22Rv1 (cell line): Measurements from ENCODE around the gene USP28.

Experiments used
- H3K27ac ChIP-seq: fragments of 450-650 bp; 2 replicates; pipeline ENCODE4 v1.5.1; 2017
- ZFX ChIP-seq: fragments of 450-650 bp; IDR thresholded peaks from 2 replicates; pipeline ENCODE4 v1.6.1; 2017; ENCODE audit warnings: antibody characterized with exemption, borderline replicate concordance
- TF ChIP-seq, protein P1 (sequence below): fragments of 450-650 bp; IDR thresholded peaks from 2 replicates; pipeline ENCODE4 v1.5.1; 2017; ENCODE audit warnings: mild to moderate bottlenecking

Gene USP28

DNA sequence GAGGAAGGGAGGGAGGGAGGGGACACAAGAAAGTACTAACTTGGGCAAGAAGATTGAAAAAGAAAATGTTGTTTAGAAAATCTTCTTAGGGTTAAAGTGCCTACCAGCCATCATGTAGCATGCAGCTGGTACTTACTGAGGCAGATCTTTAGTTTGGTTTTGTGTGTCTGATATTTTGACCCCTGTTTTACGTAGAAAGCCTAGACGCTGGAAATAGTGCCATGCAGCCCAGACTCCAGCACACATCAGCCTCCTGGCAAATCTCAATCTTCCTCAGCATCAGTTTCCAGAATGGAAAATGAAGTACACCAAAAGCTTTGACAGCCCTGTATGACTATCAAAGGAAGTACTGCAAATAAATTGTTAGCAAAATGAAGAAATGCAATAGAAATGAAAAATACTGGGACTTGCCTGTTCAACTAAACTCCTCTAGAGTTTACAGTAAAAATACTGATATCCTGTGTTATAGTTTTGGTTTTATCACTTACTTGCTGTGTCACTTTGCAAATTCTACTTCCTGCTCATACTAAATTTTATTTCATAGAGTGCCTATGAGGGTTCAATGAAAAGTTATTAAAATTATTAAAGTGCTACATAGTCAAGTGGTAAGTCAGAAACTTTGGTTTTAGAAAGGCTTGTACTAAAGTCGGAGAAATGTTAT lies 7.4 kb downstream of the USP28 start:
- TF ChIP-seq ZFX: no peak
- TF ChIP-seq, protein P1, sequence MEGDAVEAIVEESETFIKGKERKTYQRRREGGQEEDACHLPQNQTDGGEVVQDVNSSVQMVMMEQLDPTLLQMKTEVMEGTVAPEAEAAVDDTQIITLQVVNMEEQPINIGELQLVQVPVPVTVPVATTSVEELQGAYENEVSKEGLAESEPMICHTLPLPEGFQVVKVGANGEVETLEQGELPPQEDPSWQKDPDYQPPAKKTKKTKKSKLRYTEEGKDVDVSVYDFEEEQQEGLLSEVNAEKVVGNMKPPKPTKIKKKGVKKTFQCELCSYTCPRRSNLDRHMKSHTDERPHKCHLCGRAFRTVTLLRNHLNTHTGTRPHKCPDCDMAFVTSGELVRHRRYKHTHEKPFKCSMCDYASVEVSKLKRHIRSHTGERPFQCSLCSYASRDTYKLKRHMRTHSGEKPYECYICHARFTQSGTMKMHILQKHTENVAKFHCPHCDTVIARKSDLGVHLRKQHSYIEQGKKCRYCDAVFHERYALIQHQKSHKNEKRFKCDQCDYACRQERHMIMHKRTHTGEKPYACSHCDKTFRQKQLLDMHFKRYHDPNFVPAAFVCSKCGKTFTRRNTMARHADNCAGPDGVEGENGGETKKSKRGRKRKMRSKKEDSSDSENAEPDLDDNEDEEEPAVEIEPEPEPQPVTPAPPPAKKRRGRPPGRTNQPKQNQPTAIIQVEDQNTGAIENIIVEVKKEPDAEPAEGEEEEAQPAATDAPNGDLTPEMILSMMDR: no peak
- no peak overlapping the region for H3K27ac ChIP-seq

DNA sequence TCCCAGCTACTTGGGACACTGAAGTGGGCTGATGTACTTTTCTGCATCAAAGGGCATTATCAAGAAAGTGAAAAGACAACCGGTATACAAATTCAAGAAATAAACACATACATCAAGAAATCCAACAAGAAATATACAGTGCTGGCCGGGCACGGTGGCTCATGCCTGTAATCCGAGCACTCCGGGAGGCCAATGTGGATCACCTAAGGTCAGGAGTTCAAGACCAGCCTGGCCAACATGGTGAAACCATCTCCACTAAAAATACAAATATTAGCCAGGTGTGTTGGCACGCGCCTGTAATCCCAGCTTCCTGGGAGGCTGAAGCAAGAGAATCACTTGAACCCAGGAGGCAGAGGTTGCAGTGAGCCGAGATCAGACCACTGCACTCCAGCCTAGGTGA lies 9.5 kb downstream of the USP28 start:
- H3K27ac ChIP-seq: no peak overlapping the region
- TF ChIP-seq ZFX: no peak
- TF ChIP-seq, protein P1: no peak

DNA sequence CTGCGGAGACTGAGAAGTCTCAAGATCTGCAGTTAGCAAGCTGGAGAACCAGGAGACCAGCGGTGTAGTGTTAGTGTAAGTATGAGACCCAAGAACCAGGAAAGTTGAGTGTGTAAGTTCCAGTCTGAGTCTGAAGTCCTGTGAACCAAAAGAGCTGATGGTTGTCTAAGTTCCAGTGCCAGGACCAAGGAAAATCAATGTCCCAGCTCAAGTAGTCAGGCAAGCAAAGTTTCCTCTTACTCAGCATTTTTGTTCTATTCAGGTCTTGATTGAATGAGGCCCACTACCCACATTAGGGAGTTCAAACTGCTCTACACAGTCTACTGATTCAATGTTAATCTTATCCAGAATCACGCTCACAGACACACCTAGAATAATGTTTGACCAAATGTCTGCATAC lies 11.0 kb downstream of the USP28 start:
- no peak overlapping the region for H3K27ac ChIP-seq
- TF ChIP-seq ZFX: no peak
- TF ChIP-seq, protein P1: no peak

DNA sequence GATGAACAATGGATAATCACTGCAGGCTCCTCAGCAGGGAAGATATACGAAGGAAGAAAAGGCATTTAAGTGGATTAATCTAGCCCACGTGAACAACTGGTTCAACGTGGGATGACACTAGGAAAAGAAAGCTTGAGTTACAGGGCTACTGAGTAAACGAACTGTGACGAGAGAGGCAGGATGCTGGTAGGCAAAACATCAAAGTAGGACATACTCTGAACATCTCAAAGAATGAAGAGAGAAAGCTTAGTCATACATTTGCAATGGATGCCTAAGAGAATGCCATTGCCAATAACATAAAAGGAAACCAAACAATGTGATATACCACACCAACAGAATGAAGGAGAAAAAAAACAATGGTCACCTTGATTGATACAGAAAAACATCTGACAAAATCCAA lies 12.9 kb downstream of the USP28 start:
- no peak for TF ChIP-seq ZFX
- TF ChIP-seq, protein P1: no peak
- H3K27ac ChIP-seq: no peak overlapping the region

DNA sequence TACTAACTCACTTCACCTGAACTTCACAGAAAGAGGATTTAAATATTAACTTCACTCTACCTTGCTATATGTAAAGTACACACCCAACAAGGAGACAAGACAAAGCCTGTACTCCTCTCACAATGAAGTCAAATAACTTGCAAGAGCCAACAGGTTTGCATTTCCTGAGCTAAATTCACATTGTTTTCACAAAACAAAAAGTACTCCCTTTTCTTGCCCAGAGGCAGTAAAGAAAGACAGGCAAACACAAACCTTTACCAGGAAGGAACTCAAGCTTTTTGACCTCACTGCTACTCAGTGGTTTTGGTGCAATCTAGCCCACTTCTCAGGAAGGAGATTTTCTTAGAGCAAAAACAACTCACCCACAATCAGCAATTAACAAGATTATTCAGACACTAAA lies 15.7 kb downstream of the USP28 start:
- TF ChIP-seq, protein P1: no peak
- TF ChIP-seq ZFX: no peak
- peak overlapping the region; percentile 3; the same call in 1 of the 2 replicates for H3K27ac ChIP-seq

DNA sequence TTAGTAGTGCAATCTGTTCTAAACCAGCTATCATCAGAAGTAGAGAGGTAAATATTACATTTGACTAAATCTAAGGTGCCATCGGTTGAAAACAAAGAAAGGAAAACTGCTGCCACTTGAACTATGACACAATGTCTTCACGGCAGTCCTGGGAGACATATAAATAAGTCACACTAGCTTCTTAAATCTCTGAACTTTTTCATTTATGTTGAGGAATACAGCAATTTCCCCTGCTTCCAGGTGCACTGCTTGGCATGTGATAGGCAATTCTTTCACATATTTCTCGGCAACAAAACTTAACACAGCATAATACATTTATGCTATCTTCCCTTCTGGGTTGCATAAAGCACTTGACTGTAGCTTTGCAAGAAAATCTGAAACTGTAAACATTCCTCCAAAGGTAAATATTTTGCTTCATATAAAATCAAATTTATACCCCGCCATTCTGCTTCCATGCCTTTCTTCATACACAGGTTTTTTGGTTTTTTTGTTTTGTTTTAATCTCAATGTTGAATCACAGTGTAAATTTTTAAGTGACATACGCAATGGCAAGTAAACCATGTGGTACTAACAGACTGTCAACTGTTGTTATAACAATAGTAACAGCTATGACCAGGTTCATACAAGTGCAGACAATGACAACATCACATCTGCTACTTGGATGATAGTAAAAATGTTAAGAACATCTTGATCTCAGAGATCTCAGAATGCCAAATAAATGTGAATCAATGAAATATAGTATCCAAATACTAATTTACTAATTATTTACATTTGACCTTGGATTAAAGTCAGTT lies 18.2 kb downstream of the USP28 start:
- TF ChIP-seq, protein P1: no peak
- no peak for TF ChIP-seq ZFX
- H3K27ac ChIP-seq: no peak overlapping the region

DNA sequence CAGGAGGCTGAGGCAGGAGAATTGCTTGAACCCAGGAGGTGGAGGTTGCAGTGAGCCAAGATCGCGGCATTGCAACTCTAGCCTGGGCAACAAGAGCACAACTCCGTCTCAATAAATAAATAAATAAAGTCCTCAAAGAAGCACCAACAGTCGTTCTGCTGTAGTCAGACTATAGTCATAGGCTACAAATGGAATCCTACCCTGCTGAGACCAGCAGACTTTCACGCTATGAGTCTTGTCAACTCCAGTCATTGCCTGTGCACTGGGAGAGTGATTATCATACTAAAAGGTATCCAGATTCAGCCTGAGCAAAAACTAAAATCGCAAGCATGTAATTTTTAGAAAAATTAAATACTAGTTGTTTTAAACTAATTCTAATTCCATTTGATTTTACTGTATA lies 19.6 kb downstream of the USP28 start:
- TF ChIP-seq, protein P1: no peak
- TF ChIP-seq ZFX: no peak
- no peak overlapping the region for H3K27ac ChIP-seq
